GM18526 (cell line): ENCODE measurements around the gene TCF4.

Source experiments
- POLR2A ChIP-seq: IDR thresholded peaks from 3 replicates; pipeline ENCODE4 v1.6.1; 2011; ENCODE audit not compliant: insufficient read length; ENCODE audit errors: extremely low read depth

TCF4 gene

GRCh38 chr18:55234366-55235093 is 353.5 kb downstream of the TCF4 start:
- no peak for TF ChIP-seq POLR2A

DNA sequence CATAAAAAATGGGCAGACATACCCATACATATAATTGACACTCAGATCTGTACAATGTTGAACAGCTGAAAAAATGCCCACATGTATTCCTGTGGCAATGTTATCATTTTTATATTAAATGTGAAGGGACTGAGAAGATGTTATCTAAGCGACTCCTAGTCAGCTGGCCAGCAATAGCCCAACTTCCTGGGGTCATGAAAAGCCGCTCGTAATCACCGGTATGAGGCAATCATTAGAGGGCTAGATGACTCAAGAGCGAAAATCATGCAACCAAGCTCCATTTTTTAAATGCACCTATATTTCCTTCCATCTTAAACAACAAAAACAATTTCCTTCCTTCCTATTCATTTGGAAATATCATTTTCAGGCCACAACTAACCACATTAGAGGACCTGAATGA is 354.1 kb downstream of the TCF4 start:
- no peak for TF ChIP-seq POLR2A

DNA sequence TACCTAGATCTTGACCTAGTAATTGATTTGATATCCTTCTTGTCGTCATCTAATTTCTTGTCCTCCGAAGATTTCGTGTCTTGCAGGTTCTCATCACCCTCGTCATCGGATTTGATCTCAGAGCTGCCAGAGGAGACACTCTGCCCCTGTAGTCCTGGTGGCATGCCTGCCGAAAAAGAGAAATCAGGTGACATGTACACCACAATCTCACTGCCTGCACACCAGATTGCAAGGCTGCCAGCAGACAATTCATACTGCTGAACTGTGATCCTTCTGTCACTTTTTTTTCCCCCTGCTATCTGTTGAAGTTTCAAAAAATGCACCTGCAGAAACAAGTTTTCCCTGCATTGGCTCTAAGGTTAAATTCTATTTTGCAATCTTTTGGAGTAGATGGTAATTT is 355.5 kb downstream of the TCF4 start:
- TF ChIP-seq POLR2A = no peak

DNA sequence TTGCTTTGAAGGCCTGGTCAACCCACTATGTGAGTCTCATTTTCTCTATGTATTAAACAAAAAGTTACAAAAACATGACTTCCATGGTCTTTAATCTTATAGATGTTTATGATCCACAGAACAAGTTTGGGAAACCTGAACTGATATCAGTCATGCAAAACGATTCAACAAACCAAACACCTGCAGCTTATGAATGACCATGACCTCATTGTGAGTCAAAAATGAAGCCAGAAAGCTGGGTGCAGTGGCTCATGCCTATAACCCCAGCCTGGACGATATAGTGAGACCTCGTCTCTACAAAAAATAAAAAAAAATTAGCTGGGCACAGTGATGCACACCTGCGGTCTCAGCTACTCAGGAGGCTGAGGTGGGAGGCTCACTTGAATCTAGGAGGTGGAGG is 358.3 kb downstream of the TCF4 start:
- no peak for TF ChIP-seq POLR2A

DNA sequence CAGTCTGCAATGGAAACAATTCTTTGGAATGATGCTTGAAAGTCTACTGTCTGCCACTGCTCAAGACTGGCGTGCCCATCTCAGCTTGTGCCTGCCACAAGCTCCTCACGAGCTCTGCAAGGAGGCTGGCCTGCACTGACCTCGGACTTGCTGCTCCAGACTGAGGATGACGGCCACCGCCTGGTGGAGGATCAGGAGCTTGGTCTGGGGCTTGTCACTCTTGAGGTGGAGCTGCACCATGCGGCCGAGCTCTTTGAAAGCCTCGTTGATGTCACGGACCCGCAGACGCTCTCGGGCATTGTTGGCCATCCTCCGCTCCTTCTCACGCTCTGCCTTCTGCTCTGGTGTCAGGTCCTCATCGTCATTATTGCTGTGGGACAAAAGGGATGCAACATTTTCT is 359.3 kb downstream of the TCF4 start:
- no peak for TF ChIP-seq POLR2A

DNA sequence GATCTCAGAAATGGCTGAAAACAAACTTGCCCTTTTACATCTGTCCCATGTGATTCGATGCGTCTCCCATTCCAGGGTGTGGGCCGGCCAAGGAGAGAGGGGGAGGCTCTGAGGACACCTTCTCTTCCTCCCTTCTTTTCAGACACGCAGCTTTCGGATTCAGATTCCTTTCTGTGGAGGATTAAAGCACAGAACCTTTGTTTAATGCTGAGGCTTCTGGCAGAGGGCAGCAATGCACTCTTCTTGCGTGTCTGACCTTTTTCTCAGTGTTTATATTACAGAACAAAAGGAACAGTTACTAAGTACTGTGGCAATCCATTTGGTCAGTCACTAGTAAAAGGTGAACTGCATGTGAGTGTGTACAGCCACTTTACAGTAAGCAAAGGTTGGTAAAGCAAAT is 359.8 kb downstream of the TCF4 start:
- TF ChIP-seq POLR2A = no peak

GRCh38 chr18:55227771-55228170 is 360.2 kb downstream of the TCF4 start:
- TF ChIP-seq POLR2A = no peak

DNA sequence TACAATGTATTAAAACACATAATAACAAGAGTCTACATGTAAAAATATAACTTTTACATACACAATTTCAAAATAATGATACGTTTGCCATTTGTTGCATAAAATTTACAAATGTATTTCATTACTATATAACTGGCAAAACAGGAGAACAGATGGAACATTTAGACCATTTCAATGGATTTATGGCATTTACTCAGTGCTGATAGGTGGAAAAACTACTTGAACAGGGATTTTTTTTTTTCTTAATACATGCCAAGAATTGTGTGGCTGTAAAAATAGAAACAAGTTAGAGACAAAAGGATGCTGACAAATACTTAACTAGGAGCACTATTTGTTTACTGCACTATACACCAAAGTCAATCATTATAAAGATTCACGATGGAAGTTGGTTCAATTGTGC is 361.9 kb downstream of the TCF4 start:
- TF ChIP-seq POLR2A = no peak

DNA sequence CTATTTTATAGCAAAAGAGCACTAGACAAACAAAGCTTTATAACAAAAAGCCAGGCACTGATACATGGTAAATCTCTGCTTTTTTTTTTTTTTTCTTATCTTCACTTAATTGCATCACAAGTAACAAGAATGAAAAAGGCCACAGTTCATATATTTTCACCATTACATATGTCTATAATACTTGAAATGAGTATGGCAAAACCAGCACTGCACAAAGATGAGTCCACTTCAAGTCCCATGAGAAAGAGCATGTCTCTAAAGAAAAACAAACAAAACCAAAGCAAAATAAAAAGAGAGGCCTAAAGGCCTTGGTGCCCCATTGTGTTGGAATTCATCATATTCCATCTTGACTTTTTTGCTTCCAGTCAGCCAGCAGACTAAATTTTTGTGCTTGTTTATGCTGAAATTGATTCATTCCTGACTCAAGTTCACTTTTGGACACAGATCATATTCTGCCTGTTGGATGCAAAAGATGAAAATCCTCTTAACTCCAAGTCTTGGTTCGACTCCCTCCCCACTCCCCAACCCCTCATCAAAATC is 363.8 kb downstream of the TCF4 start:
- TF ChIP-seq POLR2A = no peak

DNA sequence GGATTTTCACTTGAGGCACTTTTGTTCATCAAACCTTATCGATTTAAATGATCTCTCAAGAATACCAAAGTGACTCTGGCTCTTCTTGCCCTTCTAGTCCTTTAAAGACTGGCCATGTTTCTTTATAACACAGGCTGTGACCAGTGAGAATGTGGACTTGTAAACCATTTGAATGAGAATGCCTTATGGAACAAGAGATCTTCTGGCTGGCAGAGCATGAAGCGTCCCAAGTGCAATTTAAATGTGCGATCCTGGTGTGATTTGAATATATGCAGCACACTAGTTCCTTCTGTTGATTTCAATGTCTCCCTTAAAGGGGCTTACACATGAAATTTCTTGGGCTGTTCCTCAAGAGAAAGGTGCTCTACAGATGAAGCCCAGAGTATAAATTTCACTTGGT is 366.4 kb downstream of the TCF4 start:
- TF ChIP-seq POLR2A = no peak

GRCh38 chr18:55220523-55220922 is 367.5 kb downstream of the TCF4 start:
- no peak for TF ChIP-seq POLR2A

GRCh38 chr18:55219823-55220222 is 368.2 kb downstream of the TCF4 start:
- TF ChIP-seq POLR2A = no peak

DNA sequence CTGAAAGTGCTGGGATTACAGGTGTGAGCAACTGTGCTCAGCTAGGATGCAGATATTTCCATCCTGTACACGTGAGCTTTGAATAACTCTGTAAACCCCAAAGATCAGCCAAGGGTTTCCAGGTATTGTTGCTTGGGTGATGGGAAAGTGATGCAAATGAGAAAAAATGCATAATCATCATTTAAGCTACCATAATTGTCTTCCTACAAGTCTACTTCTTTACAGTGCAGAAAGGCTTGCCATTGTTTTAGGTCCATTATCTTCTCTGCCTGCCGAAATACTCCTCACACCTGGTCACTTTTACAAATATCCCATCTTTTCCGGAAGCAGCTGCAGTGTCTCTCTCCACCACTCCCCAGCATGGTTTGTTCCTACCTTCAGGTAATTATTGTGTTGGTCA is 368.9 kb downstream of the TCF4 start:
- no peak for TF ChIP-seq POLR2A

- no peak for TF ChIP-seq POLR2A
Observed at GRCh38 chr18:55214969-55215368, 373.0 kb downstream of the TCF4 start.

- no peak for TF ChIP-seq POLR2A
Observed at GRCh38 chr18:55214534-55214933, 373.5 kb downstream of the TCF4 start.

DNA sequence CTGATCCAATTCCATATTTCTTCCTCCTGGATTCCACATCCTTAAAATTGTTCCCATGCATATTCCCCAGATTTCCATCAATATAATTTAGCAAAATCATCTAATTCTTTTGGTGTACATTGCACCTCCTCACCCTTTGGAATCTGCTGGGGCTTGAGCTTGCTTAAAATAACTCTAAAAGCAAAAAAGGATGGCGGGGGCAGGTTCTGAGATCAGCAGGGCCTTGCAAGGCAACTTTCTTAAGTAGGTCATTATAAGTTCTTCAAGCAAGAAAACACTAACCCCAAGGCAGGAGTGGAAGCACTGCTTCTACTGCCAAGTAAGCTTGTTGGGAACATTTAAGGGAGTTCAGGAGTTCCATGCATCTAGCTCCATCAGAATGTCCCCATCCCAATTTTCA is 374.4 kb downstream of the TCF4 start:
- no peak for TF ChIP-seq POLR2A

DNA sequence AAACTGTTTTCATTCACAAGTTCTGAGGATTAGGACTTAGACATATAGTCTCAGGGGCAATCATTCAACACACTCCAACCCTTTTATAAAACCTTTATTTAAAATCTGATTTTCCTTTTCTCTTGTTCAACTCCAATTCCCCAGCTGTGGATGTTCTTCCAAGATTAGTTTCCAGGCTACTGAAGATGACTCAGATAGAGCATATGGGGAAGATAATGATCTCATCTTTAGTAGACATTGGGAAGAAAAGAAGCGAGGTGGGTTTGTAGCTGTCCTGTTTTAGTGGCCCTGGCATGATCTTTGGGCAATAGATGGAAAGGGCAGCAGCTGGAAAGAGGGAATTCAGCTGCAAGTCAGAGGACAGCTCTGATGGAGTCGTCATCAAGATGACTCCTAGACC is 381.1 kb downstream of the TCF4 start:
- no peak for TF ChIP-seq POLR2A
